A549 treated with AZD9567 at 1 μM for 4 hours (cell line): ENCODE measurements around the gene CA12. TPM values are rescaled to one million over a fixed set of nuclear protein-coding genes. Genes with fewer than 3 reads are reported as not detected.

Source experiments
- total RNA-seq: library from RNA; stranded (reverse); fragments of 200-300 nt; extraction: Qiagen RNA extraction; gene quantifications from 5 replicates; pipeline ENCODE4 v1.2.3, GENCODE V29; 2022; ENCODE audit not compliant: insufficient read depth

Gene CA12
- total RNA-seq, result 150 to 171 TPM (median 161 TPM) in 5 replicates

DNA sequence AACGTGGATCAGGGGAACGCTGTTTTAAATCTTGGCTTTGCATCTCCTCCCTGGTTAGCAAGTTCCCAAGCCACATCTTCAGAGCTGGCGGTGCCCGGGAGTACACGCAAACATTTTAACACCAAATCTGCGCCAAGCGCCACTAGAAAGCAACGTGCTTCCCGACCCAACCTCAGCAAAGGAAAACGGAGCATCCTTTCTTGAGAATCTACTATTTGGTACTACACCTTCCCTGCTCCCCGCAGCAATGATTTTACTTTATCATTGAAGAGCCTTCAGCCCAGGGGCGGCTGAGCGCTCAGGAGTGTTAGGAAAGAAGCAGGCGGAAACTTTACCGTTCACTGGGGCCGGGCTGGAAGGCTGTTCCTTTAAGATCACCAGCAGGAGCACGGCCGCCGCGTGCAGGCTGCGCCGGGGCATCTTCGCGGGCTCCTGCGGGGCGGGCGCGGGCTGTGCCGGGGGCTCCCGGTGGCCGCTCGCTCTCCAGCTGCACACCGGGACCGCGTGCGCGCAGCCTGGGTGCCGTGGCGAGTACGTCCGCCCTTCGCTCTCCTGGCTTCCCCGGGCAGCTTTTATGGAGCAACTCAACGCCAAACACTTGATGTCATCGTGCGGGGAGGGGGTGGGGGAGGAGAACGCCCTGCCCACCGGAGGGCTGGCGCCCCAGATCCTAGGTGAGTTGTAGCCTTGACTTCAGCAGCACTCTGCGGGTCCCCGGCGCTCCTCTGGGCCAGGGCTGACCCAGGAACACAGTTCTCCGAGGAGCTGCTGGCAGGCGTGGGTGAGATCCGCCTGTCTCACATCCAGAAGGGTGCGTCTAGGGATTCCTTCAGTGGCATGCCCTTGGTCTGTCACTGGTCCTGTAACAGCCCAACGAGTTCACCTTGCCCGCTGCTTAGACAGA lies at the start of gene CA12:
Gene CA12 (minus strand): TSS at position 546 of the 904 bp plus-strand sequence. CDS start 126 bp downstream, at position 420.

DNA sequence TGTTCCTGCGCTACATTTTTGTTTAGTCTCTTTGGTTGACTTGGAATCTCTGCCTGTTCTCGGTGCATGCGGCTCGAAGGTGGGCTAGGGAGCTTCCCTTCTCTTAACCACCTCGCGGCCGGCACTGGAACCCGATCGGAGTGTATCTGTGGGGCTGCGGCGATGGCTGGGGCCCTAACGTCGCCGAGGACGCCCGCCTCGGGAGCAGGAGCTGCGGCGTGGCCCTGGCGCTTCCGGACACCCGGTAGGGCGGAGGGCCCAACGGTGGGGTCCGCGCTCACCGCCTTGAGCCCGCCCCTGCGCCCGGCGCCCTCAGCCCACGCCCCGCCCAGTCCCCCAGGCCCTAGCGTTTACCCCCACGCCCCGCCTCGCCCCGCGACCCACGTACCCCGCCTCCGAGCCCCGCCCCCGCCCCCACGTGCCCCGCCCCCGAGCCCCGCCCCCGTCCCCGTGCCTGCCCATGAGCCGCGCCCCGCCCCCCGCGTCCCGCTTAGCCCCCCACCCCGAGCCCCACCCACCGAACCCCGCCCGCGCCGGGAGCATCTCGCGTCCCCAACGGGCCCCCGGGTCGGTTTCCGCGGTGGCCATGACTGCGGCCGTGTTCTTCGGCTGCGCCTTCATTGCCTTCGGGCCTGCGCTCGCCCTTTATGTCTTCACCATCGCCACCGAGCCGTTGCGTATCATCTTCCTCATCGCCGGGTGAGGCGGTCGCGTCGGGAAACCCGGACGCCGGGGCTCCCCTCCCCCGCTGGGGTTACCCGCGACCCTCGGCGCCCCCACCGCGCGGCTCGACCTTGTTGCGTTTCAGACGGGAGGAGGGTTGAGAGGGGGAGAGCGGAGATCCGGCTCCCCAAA lies 104.4 kb downstream of the CA12 start, which contains the start of gene APH1B:
Gene APH1B (plus strand): TSS at position 568 of the 855 bp plus-strand sequence. CDS start 19 bp downstream, at position 587.

Other genes with a start within 250 kb of the CA12 start
- gene RPS27L, start 224.4 kb downstream of the CA12 start, total RNA-seq, result 403 to 450 TPM (median 414 TPM) in 5 replicates
- 8.7 to 22.6 TPM (median 11.5 TPM) in 5 replicates for gene RAB8B, start 192.2 kb downstream of the CA12 start, total RNA-seq
- 20.1 to 24.0 TPM (median 21.1 TPM) in 5 replicates for gene APH1B, start 104.2 kb downstream of the CA12 start, total RNA-seq
- 37.0 to 41.7 TPM (median 40.3 TPM) in 5 replicates for gene USP3, start 122.7 kb upstream of the CA12 start, total RNA-seq
- gene FBXL22, start 215.5 kb upstream of the CA12 start, total RNA-seq, result 0.16 to 0.34 TPM (median 0.22 TPM) in 4 of 5 replicates, not detected in the other